Breast epithelium (tissue), 4 donors: ENCODE data around the gene RHOH. TPM values are rescaled to one million over a fixed set of nuclear protein-coding genes. Genes with fewer than 3 reads are reported as not detected.
"Not testable (repeated sequence)": the region's sequence is repeated elsewhere in the genome, so short reads cannot be mapped to it uniquely, and the experiment has no call there.

Experiments used
- DNase-seq, 2 donors: peaks; one replicate each; pipeline ENCODE4 v3.0.0-alpha.2; 2019; ENCODE audit warnings: low spot score in 2 of 2
- H3K27ac ChIP-seq, 2 donors: fragments of 200-600 bp; sonication (generic) in 1 of 2; one replicate each; pipeline ENCODE4 v1.5.1; 2016 to 2019; ENCODE audit warnings: mild to moderate bottlenecking in 1 of 2
- H3K27me3 ChIP-seq, 2 donors: fragments of 200-600 bp; sonication (generic) in 1 of 2; one replicate each; pipeline versions ENCODE4 v1.5.1 to v1.6.0; 2017 to 2019; ENCODE audit warnings: control low read depth in 1 of 2, mild to moderate bottlenecking in 1 of 2
- H3K36me3 ChIP-seq: fragments of 200-600 bp; one replicate; pipeline ENCODE4 v1.5.1; 2019
- H3K4me1 ChIP-seq, 2 donors: fragments of 200-600 bp; sonication (generic); one replicate each; pipeline ENCODE4 v1.5.1; 2016 to 2019; ENCODE audit warnings: control low read depth in 1 of 2
- H3K4me3 ChIP-seq, 3 donors: fragments of 200-600 bp; sonication (generic); 1 replicate in 2 of 3; 2 replicates in 1 of 3; pipeline ENCODE4 v1.5.1; 2016 to 2019; ENCODE audit warnings: mild to moderate bottlenecking in 3 of 3, moderate library complexity in 2 of 3
- H3K9me3 ChIP-seq, 2 donors: fragments of 200-600 bp; sonication (generic) in 1 of 2; one replicate each; pipeline ENCODE4 v1.5.1; 2016 to 2019; ENCODE audit warnings: control low read depth in 1 of 2
- POLR2A ChIP-seq: fragments of 450-650 bp; IDR thresholded peaks from one replicate; pipeline ENCODE4 v1.6.1; 2016; ENCODE audit warnings: antibody characterized with exemption, mild to moderate bottlenecking, moderate library complexity
- POLR2AphosphoS5 ChIP-seq, 3 donors: sonication (generic); formaldehyde crosslinking; IDR thresholded peaks; one replicate each; pipeline ENCODE4 v1.6.1; 2017; ENCODE audit warnings: antibody characterized with exemption in 3 of 3
- intact Hi-C: fragments of 100-400 bp; cut with DNase I; formaldehyde crosslinking; loops from one replicate; pipeline ENCODE4 v1.15.1; 2023; ENCODE audit warnings: low total_unique reads
- total RNA-seq, 3 donors: library from RNA; depleted of rRNA; stranded (reverse); fragments of >200 nt; gene quantifications; one replicate each; pipeline ENCODE4 v1.1.0, GENCODE V29; 2016
- TF ChIP-seq, protein P1 (sequence below), 3 donors: fragments of 450-650 bp; IDR thresholded peaks; one replicate each; pipeline ENCODE4 v1.5.1; 2016 to 2017; ENCODE audit warnings: antibody characterized with exemption in 3 of 3, mild to moderate bottlenecking in 3 of 3, moderate library complexity in 3 of 3

RHOH gene, protein sequence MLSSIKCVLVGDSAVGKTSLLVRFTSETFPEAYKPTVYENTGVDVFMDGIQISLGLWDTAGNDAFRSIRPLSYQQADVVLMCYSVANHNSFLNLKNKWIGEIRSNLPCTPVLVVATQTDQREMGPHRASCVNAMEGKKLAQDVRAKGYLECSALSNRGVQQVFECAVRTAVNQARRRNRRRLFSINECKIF
- total RNA-seq = 10 to 100 TPM in 1 of 3 donors, 1 to 10 TPM in 2; 5.0 to 16.4 (median 9.7) TPM

DNA sequence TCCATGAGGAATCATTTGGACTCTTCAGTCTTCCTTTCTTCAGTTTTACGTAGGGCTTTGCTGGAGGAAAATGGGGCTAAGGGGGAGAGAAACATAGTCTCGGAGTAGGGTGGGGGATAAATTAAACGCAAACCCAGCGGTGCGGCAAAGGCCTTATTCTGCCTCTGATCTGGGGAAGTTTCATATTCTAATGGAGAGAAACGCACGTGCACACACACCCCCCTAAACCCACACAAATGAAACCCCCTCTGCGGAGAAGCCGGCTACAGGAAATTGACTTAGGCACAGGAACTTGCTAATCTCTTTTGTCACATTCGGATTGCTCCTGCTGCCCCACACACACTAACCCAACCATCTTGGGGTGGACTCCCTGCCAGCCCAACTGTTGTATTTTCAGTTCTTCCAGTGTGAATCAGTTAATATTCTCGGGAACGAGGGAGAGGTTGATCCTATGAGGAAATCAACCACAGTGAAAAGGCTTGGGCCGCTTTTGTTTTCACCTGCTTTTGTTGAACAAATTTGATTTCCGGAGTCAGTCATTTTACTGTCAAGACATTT is at the start of gene RHOH:
Gene RHOH (plus strand): TSS at position 308 of the 558 bp plus-strand sequence. CDS start 46,356 bp downstream, outside the sequence.
- intact Hi-C loops = no loop called here
- Histone ChIP-seq H3K27ac (peak within 1 kb of the TSS; percentile 63 to 78), H3K4me1 (no peaks in the 10 kb centered on the region), H3K36me3 (no peaks in the 10 kb centered on the region), H3K4me3 (peak within 1 kb of the TSS in 2 of 3 donors; percentile 34 to 40), H3K9me3 (no peaks in the 10 kb centered on the region), H3K27me3 (no peaks in the 10 kb centered on the region)
- TF ChIP-seq POLR2AphosphoS5 (IDR thresholded peaks at IDR 0.05) = peak in 1 of 3 donors; percentile 12
- TF ChIP-seq, protein P1, sequence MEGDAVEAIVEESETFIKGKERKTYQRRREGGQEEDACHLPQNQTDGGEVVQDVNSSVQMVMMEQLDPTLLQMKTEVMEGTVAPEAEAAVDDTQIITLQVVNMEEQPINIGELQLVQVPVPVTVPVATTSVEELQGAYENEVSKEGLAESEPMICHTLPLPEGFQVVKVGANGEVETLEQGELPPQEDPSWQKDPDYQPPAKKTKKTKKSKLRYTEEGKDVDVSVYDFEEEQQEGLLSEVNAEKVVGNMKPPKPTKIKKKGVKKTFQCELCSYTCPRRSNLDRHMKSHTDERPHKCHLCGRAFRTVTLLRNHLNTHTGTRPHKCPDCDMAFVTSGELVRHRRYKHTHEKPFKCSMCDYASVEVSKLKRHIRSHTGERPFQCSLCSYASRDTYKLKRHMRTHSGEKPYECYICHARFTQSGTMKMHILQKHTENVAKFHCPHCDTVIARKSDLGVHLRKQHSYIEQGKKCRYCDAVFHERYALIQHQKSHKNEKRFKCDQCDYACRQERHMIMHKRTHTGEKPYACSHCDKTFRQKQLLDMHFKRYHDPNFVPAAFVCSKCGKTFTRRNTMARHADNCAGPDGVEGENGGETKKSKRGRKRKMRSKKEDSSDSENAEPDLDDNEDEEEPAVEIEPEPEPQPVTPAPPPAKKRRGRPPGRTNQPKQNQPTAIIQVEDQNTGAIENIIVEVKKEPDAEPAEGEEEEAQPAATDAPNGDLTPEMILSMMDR (IDR thresholded peaks at IDR 0.05) = no peak
- DNase-seq = no peak

DNA sequence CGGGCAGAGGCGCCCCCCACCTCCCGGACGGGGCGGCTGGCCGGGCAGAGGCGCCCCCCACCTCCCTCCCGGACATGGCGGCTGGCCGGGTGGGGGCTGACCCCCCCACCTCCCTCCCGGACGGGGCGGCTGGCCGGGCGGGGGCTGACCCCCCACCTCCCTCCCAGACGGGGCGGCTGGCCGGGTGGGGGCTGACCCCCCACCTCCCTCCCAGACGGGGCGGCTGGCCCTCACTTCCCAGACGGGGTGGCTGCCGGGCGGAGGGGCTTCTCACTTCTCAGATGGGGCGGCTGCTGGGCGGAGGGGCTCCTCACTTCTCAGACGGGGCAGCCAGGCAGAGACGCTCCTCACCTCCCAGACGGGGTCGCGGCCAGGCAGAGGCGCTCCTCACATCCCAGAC is 49.3 kb upstream of the RHOH start:
- not testable (repeated sequence) for DNase-seq, H3K4me3 ChIP-seq, H3K27me3 ChIP-seq, H3K9me3 ChIP-seq, H3K4me1 ChIP-seq, H3K36me3 ChIP-seq, H3K27ac ChIP-seq
- intact Hi-C loops = loop anchor here (10.0 kb wide), 1 partner anchor 167 kb away; no protein-coding TSS in a partner anchor

DNA sequence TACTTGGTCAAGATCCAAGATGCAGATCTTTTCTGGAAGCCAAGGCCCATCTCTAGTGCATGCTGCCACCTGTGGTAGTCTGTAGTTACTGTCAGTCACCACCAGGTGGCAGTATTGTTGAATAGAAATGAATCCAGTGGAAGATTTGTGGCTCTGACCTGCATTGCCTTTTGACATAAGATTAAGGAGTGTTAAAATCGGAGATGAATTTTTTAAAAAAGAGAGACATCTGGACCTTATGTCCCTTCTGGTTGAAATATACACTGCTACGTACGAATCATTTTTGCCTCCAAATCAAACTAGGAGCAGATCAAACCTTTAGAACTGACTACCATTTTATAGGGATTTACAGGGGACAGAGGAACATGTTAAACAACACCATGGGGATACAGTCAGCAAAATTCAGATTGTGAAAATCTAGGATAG is 46.9 kb upstream of the RHOH start:
- Histone ChIP-seq H3K27ac (no peak overlapping the region), H3K4me3 (no peak overlapping the region), H3K4me1 (no peaks in the 10 kb centered on the region), H3K27me3 (no peaks in the 10 kb centered on the region), H3K9me3 (no peaks in the 10 kb centered on the region), H3K36me3 (no peaks in the 10 kb centered on the region)
- intact Hi-C loops = loop anchor here (10.0 kb wide), 1 partner anchor 165 kb away; no protein-coding TSS in a partner anchor
- peak; percentile 59 to 68 for DNase-seq
- TF ChIP-seq POLR2A (no peak), POLR2AphosphoS5 (IDR thresholded peaks at IDR 0.05) (peak in 1 of 3 donors; percentile 15)
- TF ChIP-seq, protein P1 (IDR thresholded peaks at IDR 0.05) = peak; percentile 85 to 92 (median 88)

DNA sequence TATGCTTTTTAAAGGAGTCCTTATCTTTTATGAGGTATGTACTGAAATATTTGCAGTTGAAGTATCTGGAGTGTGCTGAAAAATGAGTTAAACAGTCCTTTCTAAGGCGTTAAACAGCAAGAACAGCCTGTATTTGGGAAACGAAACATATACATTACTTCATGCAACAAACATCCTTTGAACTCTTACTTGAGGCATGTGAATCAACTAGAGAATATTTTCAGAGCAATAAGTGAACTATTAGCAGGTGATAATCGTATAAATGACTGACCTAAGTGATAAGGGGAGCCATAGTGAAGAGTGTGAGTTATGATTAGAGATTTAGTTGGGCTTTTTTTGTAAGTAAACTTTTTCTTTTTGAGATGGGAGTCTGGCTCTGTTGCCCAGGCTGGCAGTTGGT is 45.9 kb upstream of the RHOH start:
- H3K9me3 ChIP-seq = no peaks in the 10 kb centered on the region
- H3K27ac ChIP-seq = no peak overlapping the region
- TF ChIP-seq, protein P1 (IDR thresholded peaks at IDR 0.05) = no peak
- TF ChIP-seq POLR2A (no peak), POLR2AphosphoS5 (IDR thresholded peaks at IDR 0.05) (no peak)
- DNase-seq = no peak
- H3K36me3 ChIP-seq = no peaks in the 10 kb centered on the region
- no peaks in the 10 kb centered on the region for H3K27me3 ChIP-seq
- intact Hi-C loops = no loop called here
- H3K4me1 ChIP-seq = no peaks in the 10 kb centered on the region
- no peak overlapping the region for H3K4me3 ChIP-seq

DNA sequence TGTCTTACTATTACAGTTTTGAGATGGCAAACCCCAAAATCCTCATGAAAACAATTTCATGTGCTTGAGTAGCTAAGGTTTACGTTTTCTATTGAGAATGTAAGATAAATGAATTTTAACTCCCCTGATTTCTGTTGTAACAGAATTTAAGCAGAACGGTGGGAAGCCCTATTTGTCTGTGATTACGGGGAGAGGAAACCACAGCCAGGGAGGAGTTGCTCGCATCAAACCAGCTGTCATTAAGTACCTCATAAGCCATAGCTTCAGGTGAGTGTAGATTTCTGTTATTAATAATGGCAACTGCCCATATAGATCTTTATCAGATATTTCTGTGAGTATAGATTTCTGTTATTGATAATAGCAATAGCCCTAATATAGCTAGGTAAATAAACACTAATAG is 44.2 kb upstream of the RHOH start:
- TF ChIP-seq POLR2A = no peak
- TF ChIP-seq, protein P1 (IDR thresholded peaks at IDR 0.05) = no peak
- no peak for TF ChIP-seq POLR2AphosphoS5 (IDR thresholded peaks at IDR 0.05)
- Histone ChIP-seq H3K9me3 (no peaks in the 10 kb centered on the region), H3K36me3 (no peaks in the 10 kb centered on the region), H3K4me3 (no peak overlapping the region), H3K27ac (peak overlapping the region in 1 of 2 donors; percentile 9), H3K27me3 (no peaks in the 10 kb centered on the region), H3K4me1 (no peaks in the 10 kb centered on the region)
- intact Hi-C loops = no loop called here
- no peak for DNase-seq
